Smooth muscle cell (in vitro differentiated cells): Measurements from ENCODE around the gene ORAI1. TPM values are rescaled to one million over a fixed set of nuclear protein-coding genes. Genes with fewer than 3 reads are reported as not detected.
A peak's percentile ranks its signal among the peaks of the same experiment; 100 is the strongest.

Experiments used
- DNase-seq: peaks from one replicate; lab custom pipeline; 2025; ENCODE audit not compliant: unreplicated experiment; lab: John Stamatoyannopoulos, UW
- H2AFZ ChIP-seq: fragments of 200-600 bp; sonication (generic); 2 replicates; pipeline ENCODE4 v1.6.0; 2016; ENCODE audit warnings: antibody characterized with exemption, low read depth, mild to moderate bottlenecking
- H3F3A ChIP-seq: fragments of 200-600 bp; sonication (generic); 2 replicates; pipeline ENCODE4 v1.6.0; 2017; ENCODE audit warnings: antibody characterized with exemption, low read depth
- H3K27ac ChIP-seq: fragments of 200-600 bp; sonication (generic); 2 replicates; pipeline ENCODE4 v1.5.1; 2016; ENCODE audit warnings: low read depth, mild to moderate bottlenecking
- H3K27me3 ChIP-seq: fragments of 200-600 bp; sonication (generic); 2 replicates; pipeline ENCODE4 v1.6.1; 2016; ENCODE audit warnings: low read depth, mild to moderate bottlenecking
- H3K36me3 ChIP-seq: fragments of 200-600 bp; sonication (generic); 2 replicates; pipeline ENCODE4 v1.5.1; 2016; ENCODE audit warnings: low read depth
- H3K4me1 ChIP-seq: fragments of 200-600 bp; sonication (generic); 2 replicates; pipeline ENCODE4 v1.5.1; 2016; ENCODE audit warnings: low read depth
- H3K4me2 ChIP-seq: fragments of 200-600 bp; sonication (generic); 2 replicates; pipeline ENCODE4 v1.6.0; 2016; ENCODE audit warnings: mild to moderate bottlenecking
- H3K4me3 ChIP-seq: fragments of 200-600 bp; sonication (generic); 2 replicates; pipeline ENCODE4 v1.5.1; 2016; ENCODE audit warnings: mild to moderate bottlenecking
- H3K79me2 ChIP-seq: fragments of 200-600 bp; sonication (generic); 2 replicates; pipeline ENCODE4 v1.6.0; 2016; ENCODE audit warnings: low read depth, mild to moderate bottlenecking
- H3K9ac ChIP-seq: fragments of 200-600 bp; sonication (generic); 2 replicates; pipeline ENCODE4 v1.6.0; 2016; ENCODE audit warnings: low read depth
- H3K9me3 ChIP-seq: fragments of 200-600 bp; sonication (generic); replicated peaks from 2 replicates; pipeline ENCODE4 v1.5.1; 2016; ENCODE audit warnings: low read depth
- H4K20me1 ChIP-seq: fragments of 200-600 bp; sonication (generic); 2 replicates; pipeline ENCODE4 v1.6.0; 2016; ENCODE audit warnings: low read depth
- WGBS: methylation state at CpG from one replicate; pipeline ENCODE4 v1.1.7; 2016; ENCODE audit warnings: low lambda C conversion rate; 5-methylcytosine and 5-hydroxymethylcytosine counted together
- polyA plus RNA-seq: library from polyadenylated mRNA; unstranded; fragments of >200 nt; fragmentation: Nextera tagmentation; extraction: Ambion mirVana; gene quantifications from 2 replicates; pipeline ENCODE4 v1.2.1, GENCODE V29; 2016
- total RNA-seq: library from RNA; depleted of rRNA; stranded (reverse); fragments of >200 nt; gene quantifications from 2 replicates; pipeline ENCODE4 v1.2.3, GENCODE V29; 2014
- TF ChIP-seq, protein P1 (sequence below): fragments of 200-600 bp; sonication (generic); IDR thresholded peaks from 2 replicates; pipeline ENCODE4 v1.5.1; 2017; ENCODE audit warnings: borderline replicate concordance, mild to moderate bottlenecking, antibody characterized with exemption; ENCODE audit not compliant: insufficient read depth, poor library complexity, severe bottlenecking

Gene ORAI1
- total and polyA plus RNA-seq, 2 experiments from 2014 or later = 5.5 to 23.4 TPM

- DNase-seq = peak; percentile 32
- H3K9me3 ChIP-seq = no peaks in the 10 kb centered on the region
- H2AFZ ChIP-seq = peak overlapping the region; percentile 75
- H3K79me2 ChIP-seq = no peaks in the 10 kb centered on the region
- H3K27ac ChIP-seq = peak overlapping the region; percentile 87
- TF ChIP-seq, protein P1, sequence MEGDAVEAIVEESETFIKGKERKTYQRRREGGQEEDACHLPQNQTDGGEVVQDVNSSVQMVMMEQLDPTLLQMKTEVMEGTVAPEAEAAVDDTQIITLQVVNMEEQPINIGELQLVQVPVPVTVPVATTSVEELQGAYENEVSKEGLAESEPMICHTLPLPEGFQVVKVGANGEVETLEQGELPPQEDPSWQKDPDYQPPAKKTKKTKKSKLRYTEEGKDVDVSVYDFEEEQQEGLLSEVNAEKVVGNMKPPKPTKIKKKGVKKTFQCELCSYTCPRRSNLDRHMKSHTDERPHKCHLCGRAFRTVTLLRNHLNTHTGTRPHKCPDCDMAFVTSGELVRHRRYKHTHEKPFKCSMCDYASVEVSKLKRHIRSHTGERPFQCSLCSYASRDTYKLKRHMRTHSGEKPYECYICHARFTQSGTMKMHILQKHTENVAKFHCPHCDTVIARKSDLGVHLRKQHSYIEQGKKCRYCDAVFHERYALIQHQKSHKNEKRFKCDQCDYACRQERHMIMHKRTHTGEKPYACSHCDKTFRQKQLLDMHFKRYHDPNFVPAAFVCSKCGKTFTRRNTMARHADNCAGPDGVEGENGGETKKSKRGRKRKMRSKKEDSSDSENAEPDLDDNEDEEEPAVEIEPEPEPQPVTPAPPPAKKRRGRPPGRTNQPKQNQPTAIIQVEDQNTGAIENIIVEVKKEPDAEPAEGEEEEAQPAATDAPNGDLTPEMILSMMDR = peak; percentile 11
- H3K36me3 ChIP-seq = no peaks in the 10 kb centered on the region
- H3K9ac ChIP-seq = peak overlapping the region; percentile 47
- peaks cover 20% of the 10 kb centered on the region for H3F3A ChIP-seq
- 3% methylated on average over 50 of the region's 77 CpGs for WGBS
- H3K27me3 ChIP-seq = no peaks in the 10 kb centered on the region
- no peaks in the 10 kb centered on the region for H4K20me1 ChIP-seq
- H3K4me3 ChIP-seq = peak overlapping the region; percentile 78
- peaks cover 56% of the 10 kb centered on the region for H3K4me1 ChIP-seq
- H3K4me2 ChIP-seq = peak overlapping the region; percentile 100
Measured at GRCh38 chr12:121578230-121579189, 47.8 kb upstream of the ORAI1 start.

DNA sequence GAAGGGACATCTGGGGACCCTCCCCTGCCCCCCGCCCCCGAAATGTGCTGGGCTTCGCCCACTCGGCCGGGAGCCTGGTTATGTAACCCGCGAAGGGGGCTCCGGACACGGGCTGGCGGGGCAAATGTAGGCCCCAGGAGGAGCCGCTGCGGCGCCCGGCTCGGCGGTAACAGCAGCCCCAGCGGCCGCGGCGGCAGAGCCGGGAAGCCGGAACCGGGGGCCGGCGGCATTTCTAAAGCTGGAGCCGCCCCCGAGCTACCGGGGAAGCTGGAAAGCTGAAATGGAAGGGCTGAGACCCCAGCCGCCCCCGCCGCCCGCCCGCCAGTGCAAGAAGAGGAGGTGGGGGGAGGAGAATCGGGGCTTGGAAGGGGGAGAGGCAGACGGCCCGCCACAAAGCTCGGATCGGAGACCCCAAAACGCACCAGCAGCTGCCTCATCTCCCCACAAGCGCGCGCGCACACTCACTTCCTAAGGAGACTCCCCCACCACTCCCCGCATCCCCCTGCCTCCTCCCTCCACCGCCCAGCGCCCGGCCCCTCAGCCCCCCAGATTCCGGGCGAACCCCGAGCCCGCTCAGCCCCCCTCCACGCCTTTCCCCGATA lies 47.0 kb upstream of the ORAI1 start:
- no peak overlapping the region for H3K27ac ChIP-seq
- no peaks in the 10 kb centered on the region for H4K20me1 ChIP-seq
- peak overlapping the region; percentile 47 for H3K9ac ChIP-seq
- 1% methylated on average over 31 of the region's 53 CpGs for WGBS
- peak overlapping the region; percentile 75 for H2AFZ ChIP-seq
- peak overlapping the region; percentile 100 for H3K4me2 ChIP-seq
- H3K27me3 ChIP-seq = no peaks in the 10 kb centered on the region
- TF ChIP-seq, protein P1 = peak; percentile 2
- H3K4me1 ChIP-seq = peaks cover 56% of the 10 kb centered on the region
- H3K36me3 ChIP-seq = no peaks in the 10 kb centered on the region
- no peaks in the 10 kb centered on the region for H3K79me2 ChIP-seq
- peaks cover 20% of the 10 kb centered on the region for H3F3A ChIP-seq
- peak overlapping the region; percentile 78 for H3K4me3 ChIP-seq
- no peak for DNase-seq
- no peaks in the 10 kb centered on the region for H3K9me3 ChIP-seq

DNA sequence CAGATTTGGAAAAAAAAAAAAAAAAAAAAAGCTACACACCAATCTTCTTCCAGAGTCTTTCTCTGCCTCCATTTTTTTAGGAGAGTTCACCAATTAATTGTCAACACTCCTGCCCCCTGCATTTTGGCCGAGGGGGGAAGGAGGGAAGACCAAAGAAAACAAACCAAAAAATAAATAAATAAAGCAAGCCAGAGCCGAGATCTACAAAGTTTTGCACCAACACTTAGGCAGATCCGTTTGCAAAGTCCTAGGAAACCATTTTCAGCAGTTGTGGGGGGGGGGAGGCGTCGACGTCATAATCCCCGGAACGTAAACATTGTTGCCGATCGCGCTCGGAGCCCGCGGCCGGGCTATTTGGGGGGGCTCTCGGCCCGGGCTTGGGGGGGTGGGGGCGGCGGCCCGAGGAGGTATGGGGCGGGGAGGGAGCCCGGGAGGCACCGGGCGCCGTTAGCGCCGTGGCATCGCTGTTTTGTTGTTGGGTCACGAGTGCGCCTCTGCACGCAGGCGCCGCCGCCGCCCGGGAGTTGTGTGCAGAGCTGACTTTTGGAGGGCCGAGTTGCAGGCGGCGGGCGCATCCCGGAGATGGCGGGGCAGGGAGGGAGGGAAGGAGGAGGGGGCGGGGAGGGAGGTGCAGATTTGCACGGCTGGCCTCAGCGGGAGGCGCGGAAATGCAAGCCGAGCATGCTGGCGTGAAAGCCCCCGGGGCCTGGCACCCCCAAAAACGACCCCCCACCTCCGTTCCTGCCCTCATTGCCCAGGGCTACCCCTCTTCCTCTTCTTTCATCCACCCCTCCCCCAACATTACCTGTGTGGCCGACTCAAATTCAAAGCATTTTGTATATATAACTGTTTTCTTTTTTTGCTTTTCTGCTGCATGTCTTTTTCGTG lies 46.1 kb upstream of the ORAI1 start:
- Histone ChIP-seq H3F3A (peaks cover 20% of the 10 kb centered on the region), H4K20me1 (no peaks in the 10 kb centered on the region), H3K4me3 (peak overlapping the region; percentile 78), H3K9ac (peak overlapping the region; percentile 81), H3K4me2 (peak overlapping the region; percentile 100), H3K4me1 (peaks cover 49% of the 10 kb centered on the region), H3K27ac (peak overlapping the region; percentile 60), H3K36me3 (no peaks in the 10 kb centered on the region), H3K79me2 (no peaks in the 10 kb centered on the region), H3K27me3 (no peaks in the 10 kb centered on the region), H3K9me3 (no peaks in the 10 kb centered on the region), H2AFZ (peak overlapping the region; percentile 96)
- TF ChIP-seq, protein P1 = no peak
- under 1% methylated on average over 12 of the region's 54 CpGs for WGBS
- peak; percentile 80 for DNase-seq
